ENCODE results near the gene URM1.
"Not testable (repeated sequence)": the region's sequence is repeated elsewhere in the genome, so short reads cannot be mapped to it uniquely, and the experiment has no call there.

Gene URM1

DNA sequence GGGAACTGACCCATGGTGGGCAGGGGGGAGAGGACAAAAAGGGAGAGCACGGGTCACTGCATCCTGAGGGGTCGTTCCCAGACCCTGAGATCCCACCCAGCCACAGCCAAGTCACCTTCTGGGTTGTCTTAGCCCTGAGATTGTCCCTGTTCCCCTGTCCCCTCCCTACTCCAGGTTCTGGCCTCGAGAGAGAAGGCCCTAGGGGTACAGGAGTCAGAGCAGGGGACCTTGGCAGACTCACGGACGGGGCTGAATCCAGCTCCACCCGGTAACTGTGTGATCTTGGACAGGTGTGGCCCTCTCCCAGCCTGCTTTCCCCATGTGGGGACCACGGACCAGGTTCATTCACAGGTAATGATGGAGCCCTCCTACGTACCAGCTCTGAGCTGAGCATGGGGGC lies 38.3 kb downstream of the URM1 start:
- no peak for DNase-seq (ENCODE audit: low spot score)

DNA sequence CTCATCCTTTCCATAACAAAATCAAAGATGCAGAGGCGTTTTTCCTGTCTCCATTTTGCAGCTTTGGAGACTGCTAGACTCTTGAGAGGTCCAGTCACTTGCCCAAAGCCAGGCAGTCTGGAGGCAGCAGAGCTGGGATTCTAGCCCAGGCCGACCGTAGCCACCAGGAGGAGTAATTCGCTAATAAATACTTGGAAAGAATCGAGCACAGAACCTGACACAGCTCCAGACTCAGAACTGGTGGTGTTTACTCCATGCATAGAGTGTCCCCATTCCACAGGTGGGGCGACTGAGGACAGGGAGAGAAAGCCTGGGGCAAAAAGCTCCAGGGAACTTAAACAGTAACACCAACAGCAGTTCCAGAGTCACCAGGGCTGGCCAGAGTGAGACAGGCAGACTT lies 38.8 kb downstream of the URM1 start:
- DNase-seq (ENCODE audit: low spot score) = no peak

DNA sequence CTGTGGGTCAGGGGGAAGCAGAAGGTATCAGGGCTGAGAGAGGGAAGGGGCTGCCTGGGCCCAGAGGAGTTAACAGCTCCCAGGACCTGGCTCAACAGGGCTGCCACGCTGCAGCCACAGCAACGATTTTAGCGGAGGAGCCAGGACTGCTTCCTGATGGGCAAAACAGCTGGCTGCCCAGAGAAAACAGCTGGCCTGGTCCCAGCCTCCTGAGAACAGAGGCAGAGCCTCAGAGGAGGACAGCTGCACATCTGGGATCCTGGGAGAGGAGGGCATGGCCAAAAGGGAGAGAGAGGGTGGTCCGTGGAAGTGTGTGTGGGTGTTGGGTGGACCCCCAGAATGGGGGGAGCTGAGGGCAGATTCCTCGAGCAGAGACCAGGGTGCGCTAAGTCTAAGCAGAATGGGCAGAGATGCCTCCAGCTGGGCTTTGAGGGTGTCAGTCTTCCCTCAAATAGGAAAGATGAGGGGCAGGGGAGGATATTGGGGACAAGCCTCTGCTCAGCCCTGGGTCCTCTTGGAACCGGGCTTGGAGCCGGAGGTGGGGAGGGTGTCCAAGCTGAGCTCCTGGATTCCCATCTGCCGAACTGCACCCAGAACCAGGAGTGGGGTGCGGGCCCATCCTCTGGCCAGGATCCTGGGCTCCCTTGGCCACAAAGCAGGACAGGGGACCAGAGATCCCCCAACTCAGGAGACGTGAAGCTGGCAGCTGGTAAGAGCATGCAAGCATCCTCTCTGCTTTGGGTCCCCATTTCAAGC lies 40.4 kb downstream of the URM1 start:
- DNase-seq (ENCODE audit: low spot score) = no peak

DNA sequence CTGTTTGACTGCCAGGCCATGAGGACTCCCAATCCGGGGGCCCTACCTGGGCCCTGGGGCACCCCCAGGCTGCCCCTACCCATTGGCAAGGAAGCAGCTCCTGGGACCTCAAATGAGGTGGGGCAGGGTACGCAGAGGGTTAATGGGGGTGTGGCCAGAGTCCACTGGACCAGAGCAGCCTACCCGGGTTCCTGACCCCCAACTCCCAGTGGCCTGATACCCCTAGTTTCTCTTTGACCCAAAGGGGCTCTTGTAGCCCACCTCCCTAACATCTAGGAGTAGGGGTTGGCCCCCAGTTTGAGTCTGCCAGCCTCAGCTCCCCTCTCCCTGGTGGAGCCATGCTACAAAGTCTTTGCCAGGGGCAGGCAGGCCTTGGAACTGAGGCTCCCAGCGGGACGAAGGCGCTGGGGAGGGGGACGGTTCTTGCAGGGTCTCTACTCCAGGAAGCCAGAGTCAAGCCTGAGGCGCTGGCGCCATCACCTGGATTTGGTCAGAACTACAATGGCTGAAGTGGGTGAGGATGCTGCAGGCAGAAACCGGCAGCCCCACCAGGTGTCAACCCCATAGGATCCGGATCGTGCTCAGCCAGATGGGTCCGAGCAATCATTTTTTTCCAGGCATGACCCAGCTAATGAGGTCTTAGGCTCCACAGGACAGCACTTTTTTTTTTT lies 41.1 kb downstream of the URM1 start:
- peak; percentile 47 for DNase-seq (ENCODE audit: low spot score)

DNA sequence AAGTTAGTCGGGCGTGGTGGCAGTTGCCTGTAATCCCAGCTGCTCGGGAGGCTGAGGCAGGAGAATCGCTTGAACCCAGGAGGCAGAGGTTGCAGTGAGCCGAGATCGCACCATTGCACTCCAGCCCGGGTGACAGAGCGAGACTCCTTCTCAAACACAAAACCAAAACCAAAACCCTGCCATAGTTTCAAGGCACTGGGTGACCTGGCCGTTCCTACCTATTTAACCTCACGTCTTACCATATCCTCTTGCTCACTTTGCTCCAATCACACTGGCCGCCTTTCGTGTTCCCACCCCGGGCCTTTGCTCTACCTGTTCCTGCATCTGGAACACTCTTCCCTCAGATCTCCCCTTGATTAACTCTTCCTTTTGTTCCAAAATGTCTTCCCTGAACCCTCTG lies 42.6 kb downstream of the URM1 start:
- not testable (repeated sequence) for DNase-seq (ENCODE audit: low spot score)

- DNase-seq (ENCODE audit: low spot score) = no peak
Measured at GRCh38 chr9:128414461-128414860, 43.3 kb downstream of the URM1 start.

GRCh38 chr9:128415281-128415680 lies 44.1 kb downstream of the URM1 start:
- no peak for DNase-seq (ENCODE audit: low spot score)

GRCh38 chr9:128416014-128416413 lies 44.8 kb downstream of the URM1 start:
- no peak for DNase-seq (ENCODE audit: low spot score)

GRCh38 chr9:128416432-128417019 lies 45.4 kb downstream of the URM1 start:
- DNase-seq (ENCODE audit: low spot score) = no peak

- no peak for DNase-seq (ENCODE audit: low spot score)
Measured at GRCh38 chr9:128419061-128419925, 48.1 kb downstream of the URM1 start.

DNA sequence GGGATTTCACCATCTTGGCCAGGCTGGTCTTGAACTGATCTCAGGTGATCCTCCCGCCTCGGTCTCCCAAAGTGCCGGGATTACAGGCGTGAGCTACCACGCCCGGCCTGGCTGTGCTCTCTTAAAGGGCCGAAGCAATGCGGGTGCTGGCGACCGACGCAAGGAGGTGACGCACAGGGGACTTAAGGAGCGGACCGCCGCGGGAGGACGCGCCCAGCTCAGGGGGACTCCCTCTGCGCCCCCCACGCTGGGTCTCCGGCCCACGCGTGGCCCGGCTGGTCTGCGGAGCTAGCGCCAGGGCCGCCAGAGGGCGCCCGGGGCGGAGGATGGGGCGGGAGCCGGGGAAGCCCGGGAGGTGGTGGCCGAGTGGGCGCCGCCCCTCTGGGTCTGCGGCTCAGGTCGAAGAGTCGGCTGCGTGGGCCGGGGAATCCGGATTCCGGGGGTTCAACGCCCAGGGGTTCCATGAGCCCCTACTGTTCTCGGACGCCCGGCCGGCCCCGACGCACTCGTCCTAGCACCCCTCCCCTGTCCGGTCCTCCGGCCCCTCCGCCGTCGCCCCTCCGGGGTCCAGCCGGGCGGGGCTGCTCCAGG lies 49.0 kb downstream of the URM1 start:
- peak; percentile 57 for DNase-seq (ENCODE audit: low spot score)

DNA sequence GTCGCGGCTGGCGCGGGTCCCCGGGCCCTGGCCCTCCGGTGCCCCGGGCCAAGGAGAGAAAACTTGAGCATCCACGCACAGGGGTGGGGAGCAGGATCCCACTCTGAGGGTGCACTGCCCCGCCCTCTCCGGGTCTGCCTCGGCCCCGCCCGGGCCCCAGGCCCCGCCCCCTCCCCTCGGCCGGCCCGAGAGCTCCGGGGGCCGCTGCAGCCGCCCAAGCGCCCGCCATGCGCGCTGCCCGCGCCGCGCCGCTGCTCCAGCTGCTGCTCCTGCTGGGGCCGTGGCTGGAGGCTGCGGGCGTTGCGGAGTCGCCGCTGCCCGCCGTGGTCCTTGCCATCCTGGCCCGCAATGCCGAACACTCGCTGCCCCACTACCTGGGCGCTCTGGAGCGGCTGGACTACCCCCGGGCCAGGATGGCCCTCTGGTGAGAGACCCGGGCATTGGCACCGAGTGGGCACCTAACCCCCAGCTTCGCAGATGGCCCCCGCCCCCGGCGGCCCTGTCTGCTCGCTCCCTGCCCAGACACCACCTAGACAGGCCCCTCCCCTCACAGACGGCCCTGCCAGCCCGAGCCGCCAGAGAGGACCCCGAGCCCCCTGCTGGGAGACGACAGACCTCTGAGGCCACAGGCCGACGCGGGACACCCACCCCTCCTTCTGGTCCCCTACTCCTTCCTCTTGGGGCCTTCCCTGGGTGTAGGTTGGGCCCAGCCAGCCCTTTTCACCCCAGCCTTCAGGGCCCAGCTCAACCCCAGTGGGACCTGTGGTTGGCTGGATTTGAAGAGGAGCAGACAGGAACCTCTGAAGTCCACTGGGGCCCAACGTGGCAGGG lies 49.7 kb downstream of the URM1 start, which contains the start of gene CERCAM:
TSS of gene CERCAM (plus strand) at position 207 of the 831 bp plus-strand sequence. CDS start at position 228, 21 bp downstream.
- peak; percentile 13 for DNase-seq (ENCODE audit: low spot score)

GRCh38 chr9:128421482-128421996 lies 50.4 kb downstream of the URM1 start:
- no peak for DNase-seq (ENCODE audit: low spot score)

- not testable (repeated sequence) for DNase-seq (ENCODE audit: low spot score)
Measured at GRCh38 chr9:128422022-128422782, 51.0 kb downstream of the URM1 start.

DNA sequence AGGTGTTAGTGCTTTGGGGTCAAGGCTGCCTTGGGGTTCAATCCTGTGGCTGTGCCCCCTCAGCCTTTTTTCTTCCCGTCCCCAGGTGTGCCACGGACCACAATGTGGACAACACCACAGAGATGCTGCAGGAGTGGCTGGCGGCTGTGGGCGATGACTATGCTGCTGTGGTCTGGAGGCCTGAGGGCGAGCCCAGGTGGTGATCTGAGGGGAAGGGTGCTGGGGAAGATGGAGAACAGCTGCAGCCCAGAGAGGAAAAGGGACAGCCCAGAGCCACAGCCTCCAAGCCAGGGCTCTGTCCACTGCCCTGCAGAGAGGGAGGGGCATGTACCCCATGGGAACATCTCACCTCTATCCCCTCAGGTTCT lies 51.6 kb downstream of the URM1 start:
- DNase-seq (ENCODE audit: low spot score) = no peak

GRCh38 chr9:128423356-128423755 lies 52.2 kb downstream of the URM1 start:
- not testable (repeated sequence) for DNase-seq (ENCODE audit: low spot score)

GRCh38 chr9:128424268-128424780 lies 53.1 kb downstream of the URM1 start:
- no peak for DNase-seq (ENCODE audit: low spot score)

GRCh38 chr9:128428644-128429512 lies 57.7 kb downstream of the URM1 start:
- DNase-seq (ENCODE audit: low spot score) = no peak

Data from activated CD4-positive, alpha-beta T cell treated with anti-CD3 and anti-CD28 coated beads, Interleukin-2, Interleukin-4, amounts not matched to agents 100 ng/mL and 50 ng/mL, durations not matched to agents 16 hours and 8 hours (primary cell).